Retina (tissue), 1 donor: ENCODE measurements around the gene WDR33.
A peak's percentile ranks its signal among the peaks of the same experiment; 100 is the strongest.

ENCODE experiments used
- DNase-seq: peaks from one replicate; pipeline ENCODE4 v3.0.0-alpha.2; 2016

WDR33 gene

DNA sequence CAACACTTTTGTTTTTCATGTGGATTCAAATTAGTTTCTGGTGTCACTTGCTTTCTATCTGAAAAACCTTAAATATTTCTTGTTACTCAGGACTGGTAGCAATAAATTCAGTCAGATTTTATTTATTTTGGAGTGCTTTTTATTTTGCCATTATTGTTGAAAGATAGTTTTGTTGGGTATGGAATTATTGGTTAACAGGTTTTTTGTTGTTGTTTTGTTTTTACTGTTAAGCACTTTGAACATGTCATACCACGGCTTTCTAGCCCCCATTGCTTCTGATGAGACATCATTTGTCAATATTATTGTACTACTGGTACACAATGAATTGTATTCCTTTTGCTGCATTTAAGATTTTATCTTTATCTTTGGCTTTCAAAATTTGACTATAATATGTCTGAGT, 122.6 kb downstream of the WDR33 start:
- DNase-seq, result no peak

DNA sequence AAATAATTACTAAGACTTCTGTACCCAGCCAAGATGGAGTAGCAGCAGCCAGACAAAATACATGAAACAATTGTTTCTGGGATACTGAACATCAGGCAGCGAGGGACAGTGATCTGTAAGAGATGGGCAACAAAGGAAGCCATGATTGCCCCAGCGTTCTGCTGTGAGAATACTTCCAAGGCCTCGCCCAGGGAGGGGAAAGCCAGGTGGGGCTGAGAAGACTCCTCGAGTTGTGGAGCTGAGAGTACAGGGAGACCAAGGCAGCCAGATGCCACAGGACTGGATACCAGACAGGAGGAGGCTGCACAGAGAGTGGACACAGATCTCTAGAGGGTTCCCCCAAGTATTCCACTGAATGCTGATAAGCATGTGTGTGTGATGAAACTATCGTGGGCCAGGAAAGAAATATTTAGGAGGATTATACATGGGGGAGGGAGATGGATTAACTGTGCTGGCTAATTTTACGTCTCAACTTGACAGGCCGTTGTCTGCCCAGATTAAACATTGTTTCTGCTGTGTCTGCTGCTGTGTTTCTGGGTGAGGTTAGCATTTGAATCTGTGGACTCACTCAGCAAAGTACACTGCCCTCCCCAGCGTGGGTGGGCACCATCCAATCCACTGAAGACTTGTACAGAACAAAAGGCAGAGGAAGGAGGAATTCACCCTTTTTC, 125.4 kb downstream of the WDR33 start:
- DNase-seq, result no peak

DNA sequence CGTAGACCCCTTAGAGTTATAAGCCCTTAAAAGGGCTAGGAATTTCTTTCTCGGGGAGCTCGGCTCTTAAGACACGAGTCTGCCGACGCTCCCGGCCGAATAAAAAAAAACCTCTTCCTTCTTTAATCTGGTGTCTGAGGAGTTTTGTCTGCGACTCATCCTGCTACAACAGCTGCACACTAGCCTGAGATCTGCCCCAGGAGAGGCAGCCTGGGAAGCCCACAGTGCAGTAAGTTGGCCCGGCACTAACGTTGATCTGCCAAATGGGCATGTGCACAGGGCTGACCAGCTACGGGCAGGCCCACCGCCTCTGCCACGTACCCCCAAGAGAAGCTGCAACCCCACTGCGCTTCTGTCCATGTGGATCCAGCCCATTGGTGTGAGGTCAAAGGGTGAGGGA, 127.2 kb downstream of the WDR33 start:
- no peak for DNase-seq

DNA sequence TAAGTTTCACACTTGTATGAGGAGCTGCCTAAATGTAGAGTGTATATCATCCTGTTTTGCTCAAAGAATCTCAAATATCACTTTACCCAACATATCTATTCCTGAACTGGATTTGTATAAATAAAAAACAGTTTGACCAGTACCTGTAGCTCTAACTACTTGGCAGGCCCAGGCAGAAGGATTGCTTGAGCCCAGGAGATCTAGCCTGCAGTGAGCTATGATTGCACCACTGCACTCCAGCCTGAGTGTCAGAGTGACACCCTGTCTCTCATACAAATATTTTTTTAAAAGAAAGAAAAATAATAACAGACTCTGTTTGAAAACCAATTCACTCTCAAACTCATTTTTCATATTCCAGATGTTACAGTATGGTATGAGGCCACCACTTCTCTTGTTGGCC, 127.9 kb downstream of the WDR33 start:
- DNase-seq, result no peak

DNA sequence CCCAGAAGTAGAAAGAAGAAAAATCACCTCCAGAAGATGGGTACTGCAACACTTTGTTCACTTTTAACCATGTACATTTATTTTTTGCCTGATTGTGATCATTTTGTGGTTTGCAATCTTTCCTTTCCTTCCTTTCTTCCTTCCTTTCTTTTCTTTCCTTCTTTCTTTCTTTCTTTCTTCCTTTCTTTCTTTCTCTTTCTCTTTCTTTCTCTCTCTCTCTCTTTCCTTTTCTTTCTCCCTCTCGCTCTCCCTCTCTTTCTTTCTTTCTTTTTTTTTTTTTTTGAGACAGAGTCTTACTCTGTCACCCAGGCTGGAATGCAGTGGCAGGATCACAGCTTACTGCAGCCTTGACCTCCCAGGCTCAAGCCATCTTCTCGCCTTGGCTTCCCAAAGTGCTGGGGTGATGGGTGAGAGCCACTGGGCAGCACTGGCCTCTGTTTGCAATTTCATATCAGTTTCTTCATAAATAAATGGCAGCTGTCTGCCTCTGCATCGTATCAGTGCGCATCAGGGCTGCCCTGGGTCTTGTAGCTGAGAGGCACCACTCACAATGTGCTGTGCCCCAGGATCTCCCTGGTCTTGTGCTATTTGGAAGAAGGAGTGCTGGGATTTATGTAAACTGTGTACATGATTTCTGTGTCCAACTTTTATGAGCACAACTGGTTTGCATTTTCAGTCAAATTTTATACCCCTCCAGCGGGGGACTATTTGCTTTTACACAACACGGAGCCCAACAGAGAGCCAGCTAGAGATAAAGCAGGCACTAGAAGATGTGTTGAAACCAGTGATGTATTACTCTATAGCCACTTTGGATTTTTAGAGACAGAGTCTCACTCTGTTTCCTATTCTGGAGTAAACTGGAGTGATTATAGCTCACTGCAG, 128.8 kb downstream of the WDR33 start:
- no peak for DNase-seq

DNA sequence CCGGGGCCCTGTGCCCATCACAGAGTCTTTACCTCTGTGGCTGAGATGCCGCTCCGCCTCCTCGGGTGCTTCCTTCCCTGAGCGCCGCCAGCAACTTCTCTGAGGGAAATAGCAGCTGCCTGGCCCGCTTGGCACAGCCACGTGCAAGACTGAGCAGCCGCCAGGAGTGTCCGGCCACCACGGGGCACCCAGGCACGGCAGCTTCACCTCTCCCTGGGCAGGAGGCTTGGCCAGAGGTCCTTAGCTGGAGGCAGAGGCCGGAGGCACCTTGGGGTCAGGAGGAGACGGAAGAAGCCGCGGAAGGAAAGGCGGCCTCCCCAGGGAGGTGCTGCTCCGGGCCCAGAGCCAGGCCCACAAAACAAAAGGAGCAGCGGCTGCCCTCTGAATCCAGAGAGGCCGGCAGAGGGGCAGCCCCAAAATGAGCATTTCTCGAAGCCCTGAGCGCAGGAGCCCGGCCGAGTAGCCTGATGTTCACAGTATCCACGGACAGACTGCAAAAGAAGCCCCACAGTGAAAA, 129.6 kb downstream of the WDR33 start:
- peak; percentile 56 for DNase-seq

DNA sequence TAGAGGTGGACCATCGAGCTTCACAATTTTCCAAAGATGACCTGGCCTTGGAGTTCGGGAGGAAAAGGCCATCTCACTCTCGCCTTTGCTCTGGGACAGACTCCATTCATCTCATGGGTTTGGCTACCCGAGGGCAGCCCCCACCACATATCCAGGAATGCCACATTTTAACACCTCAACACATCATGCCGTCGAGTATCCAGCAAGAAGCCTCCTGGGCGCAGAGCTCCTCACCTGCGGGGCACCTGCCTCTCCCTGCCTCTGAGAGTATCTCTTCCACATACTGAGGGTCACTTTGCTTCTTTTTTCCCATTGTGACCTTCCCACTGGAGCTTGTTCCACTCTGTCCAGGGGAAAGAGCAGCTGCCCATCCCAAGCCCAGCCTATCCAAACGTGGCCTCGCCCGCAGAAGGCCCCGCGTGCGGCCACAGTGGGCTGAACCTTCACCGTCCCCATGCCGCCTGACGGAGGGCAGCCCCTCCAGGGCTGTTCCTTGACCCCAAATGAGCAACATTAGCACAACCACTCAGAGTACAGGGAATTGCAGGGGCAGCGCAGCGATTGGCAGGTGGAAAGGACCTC, 130.2 kb downstream of the WDR33 start:
- DNase-seq, result no peak

DNA sequence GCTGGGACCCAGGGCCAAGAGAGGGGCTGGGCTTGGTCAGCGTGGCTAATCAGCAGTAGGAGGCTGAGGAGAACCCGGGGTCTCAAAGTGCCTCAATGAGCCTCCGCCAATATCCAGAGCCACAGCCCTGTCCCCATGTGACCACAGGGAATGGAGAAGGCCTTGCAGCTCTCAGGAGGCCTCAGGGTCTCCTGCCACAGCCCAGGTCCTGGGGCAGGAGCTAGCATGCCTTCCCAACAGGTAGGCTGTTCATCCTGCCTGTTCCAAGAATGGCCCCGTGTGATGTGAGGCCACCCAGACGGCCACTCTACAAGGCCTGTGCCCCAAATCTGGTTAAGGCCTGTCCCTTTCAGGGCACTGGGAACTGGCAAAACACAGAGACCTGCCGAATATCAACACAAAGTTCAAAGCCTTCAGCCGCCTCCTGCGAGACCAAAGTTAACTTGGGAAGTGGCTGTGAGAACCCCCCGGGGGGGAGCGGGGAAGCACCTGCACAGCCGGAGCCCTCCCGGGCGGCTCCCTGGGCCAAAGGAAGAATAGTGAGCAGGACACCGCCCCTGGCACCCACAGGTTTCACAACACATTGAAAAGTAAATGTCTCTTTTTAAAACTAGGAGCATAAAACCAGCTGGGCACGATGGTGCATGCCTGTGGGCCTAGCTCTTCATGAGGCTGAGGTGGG, 131.2 kb downstream of the WDR33 start:
- DNase-seq, result no peak

DNA sequence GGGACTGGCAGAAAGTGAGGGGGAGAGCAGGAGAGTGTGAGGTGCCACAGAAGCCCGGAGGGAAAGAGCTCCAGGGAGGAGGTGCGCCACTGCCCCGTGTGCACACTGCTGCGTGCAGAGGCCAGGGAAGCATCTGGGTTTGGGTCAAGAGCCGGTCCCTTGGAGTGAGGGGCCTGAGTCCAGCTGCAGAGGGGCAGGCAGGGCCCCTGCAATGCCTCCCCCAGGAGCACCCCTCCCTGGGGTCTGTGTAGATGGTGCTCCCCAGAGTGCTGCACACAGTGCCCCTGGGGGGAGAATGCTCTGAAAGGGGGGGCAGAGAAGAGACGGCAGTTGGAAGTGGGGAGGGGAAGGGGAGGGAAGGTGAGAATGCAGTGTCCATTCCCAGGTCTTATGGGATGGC, 132.0 kb downstream of the WDR33 start:
- DNase-seq, result no peak

DNA sequence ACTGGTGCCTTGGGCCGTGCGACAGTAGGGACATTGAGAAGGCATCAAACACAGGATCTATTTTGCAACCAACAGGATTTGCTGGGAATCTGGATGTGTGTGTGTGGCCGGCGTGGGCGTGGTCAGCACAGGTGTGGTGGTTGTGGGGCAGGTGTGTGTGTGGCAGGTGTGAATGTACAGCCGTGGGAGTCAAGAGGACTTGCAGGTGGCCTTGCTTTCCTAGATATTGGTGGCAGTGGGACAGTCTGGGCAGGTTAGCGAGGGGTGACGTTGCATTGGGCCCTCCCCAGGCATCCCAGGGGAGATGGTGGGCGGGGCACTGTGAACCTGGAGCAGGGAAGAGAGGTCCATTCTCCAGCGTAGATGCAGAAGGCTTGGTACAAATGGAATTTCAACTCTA, 132.4 kb downstream of the WDR33 start:
- no peak for DNase-seq

DNA sequence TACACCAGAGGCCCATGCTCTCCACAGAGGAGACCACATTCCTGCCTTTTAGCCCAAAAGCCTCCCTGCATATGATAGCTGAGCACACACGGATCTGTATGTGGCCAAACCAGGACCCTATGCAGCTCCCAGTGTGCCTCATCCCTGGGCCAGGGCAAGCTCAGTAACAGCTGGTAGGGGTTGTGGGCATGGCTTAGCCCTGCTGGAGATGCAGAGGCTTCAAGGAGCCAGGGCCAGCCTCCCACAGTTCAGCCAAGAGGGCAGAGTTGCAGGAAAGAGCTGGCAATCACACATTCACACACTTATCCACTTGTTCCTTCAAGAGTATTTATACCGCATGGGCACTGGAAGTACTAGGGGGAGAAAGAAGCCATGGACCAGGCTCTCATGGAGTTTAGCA, 134.1 kb downstream of the WDR33 start:
- no peak for DNase-seq

DNA sequence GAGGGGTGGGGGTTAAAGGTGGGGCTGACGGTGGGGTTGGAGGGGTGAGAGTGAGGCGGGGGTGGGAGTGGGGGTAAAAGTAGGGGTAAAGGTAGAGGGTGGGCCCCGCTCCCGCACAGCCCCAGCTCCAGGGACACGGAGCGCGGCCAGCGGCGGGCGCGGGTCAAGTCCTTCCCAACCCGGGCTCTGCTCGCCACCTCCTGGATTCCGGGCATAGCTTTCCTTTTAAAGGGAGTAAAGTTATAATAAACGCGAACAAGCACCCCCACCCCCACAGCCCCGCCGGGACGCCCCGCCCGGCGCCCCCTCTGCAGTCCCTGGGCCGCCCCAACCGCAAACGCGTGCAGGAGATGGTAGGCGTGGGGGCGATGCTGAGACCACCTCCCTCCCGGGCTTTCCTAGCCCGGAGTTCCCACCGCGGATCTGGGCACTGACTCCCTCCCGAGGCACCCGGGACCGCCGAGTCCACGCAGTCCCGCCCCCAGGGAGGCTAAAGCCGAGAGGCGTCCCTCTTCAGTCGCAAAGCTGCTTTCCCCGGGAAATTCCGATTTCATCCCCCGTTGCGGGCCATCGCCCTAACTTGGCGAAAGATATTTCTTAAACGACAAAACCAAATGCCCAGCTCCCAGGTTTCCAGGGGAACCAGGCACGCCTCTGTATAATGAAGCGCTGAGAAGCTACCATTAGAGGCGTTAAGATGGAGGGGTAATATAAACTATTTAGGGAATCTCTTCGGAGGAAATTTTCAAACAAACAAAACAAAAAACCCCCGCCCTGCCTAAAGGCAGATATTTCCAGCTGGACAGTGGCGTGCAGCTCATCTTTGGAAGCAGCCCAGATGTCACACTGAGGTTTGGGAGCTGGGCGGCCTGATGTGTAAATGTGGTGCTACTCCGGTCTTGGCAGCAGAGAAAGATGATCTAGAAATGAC, 135.4 kb downstream of the WDR33 start, which contains the start of gene LIMS2:
LIMS2 (minus strand) TSS at position 200 of the 931 bp plus-strand sequence. CDS start 506 bp downstream, outside the sequence.
- DNase-seq, result peak; percentile 56

DNA sequence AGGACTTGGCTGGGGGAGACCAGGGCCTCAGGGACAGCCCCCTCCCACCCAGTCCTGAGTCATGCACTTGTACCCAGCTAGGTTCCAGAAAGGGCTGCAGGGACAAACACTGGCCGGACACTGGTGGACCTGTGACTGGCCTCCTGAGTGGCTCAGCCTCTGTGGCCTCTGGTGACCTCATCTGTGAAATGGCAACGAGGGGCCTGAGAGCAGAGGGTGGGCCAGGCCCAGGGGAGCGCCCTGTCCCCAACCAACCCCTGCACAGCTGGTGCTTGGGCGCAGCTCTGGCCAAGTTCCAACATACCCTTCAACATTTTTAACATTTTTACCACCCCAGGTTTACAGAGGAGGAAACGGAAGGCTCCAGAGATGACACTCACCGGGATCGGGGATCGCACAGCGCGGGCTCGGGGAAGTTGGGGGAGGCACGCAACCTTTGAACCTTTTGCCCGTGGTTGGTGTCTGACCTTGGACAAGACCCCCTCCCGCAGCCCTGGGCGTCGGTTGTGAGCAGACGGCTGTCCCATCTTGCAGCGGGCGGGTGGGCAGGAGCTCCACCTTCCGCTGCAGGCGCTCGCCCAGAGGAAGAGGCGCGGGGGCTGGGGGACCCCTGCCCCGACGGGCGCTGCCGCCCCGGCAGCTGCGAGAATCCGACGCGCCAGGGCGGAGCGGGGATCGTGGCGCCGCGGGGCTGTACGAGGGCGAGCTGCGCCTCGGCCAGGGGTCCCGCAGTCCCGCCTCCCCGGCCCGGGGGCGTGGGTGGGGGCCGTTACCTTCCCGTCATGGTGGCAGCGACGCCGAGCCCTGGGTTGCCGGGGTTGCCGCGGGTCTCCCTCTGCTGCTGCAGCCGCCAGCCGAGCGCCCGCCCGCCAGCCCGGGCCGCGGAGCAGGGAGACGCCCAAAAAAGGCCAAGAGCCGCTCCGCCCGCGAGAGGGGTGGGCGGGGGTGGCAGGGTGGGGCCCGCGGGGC, 136.4 kb downstream of the WDR33 start:
- DNase-seq, result peak; percentile 57

DNA sequence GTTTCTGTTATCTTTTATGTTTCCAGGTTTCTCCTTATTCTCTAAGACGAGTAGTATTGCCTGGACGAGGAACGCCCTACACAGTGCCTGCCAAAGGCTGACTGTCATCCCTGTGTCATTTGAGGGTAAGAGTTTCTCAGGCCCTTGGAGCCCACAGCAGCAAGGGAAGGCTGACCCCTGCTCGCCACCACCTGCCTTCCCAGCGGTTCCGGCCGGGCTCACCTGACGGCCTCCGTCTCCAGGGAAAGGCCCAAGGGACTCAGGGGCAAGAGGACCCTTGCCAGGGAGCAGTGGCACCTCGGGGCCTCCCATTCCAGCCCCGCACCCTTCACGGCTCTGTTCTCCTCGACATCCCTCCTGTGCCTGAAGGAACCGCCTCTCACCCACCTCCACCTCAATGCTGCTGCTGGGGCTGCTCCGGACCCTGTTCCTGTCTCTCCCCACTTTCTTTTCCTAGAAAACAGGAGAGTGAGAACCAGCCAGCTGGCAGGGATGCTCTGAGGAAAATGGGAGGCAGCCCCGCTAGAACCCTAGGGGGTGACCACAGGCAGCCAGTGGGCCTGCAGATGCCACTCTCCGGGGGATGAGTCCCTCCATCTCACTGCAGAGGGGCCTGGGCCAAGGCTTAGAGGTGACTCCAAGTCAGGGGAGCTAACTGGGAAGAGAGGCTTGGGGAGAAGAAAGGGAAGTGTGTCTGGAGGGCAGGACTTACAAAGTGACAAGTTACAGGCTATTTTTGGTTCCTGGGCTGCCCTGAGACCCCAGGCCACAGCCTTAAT, 137.5 kb downstream of the WDR33 start:
- DNase-seq, result no peak

DNA sequence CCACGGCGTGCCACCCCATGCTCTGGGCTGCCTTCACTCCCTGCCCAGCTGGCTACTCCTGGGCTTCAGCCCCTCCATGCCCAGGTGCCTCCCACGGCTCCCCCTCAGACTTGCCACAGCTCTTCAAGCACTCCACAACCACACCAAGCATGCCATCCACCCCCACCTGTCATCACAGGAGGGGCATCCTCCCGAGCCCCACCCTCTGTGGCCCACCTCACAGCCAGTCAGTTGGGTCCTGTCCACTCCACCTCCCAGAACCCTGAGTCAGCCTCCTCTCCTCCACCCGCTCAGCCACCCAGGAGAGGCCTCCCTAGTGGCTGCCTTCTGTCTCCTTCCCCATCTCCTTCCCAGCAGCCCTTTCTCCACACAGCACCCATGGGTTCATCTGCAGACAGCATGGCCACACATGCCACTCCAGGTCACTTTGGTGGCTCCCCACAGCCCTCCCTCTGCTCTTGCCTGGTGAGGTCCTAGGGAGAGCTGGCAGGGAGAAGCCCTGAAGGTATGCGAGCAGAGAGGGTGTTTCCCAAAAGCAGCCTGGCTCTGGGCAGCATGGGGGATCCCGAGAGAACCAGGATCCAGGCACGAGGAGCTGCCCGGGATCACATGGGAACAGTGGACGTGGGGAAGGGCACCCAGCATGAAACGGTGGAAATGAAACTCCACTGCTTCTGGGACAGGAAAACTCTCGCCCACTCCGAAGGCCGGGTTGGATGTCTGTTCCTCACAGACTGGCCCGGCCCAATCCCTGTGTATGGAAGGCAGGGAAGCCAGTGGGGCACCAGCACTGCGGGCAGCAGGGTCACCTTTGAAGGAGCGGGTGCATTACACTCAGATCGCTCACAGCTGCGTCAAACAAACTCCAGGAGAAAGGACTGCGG, 138.4 kb downstream of the WDR33 start:
- no peak for DNase-seq

DNA sequence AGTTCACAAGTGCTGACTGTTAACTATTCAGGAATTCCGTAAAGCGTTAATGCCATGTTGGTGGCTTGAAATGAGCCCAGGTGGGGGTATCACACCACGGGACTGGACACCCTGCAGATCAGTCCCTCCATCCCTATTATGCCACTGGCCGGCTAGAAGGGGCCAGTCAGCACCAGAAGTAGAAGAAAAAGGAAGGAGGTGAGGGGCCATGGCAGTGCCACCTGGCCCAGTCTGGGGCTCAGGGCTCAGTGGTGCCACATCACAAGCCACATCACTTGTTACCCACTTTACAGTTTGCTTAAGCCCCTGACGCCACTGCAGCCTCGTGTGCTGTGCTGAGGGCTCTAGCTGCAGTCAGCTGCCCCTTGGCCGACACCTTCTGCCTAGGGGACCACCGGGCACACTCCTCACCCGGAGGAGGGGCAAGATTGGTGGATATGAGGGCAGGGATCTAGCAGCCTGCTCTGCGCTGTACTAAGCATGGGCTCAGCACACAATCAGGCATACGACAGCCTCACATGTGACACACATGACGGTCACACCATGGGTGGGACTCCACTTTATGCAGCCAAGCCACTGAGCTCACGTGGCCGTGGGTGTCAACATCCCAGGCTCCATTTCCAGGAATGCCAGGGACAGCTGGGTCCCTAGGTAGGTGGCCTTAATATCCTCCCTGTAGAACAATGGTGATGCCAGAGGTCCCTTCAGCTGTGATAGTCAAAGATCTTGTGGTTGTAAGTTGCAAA, 139.2 kb downstream of the WDR33 start:
- DNase-seq, result no peak

DNA sequence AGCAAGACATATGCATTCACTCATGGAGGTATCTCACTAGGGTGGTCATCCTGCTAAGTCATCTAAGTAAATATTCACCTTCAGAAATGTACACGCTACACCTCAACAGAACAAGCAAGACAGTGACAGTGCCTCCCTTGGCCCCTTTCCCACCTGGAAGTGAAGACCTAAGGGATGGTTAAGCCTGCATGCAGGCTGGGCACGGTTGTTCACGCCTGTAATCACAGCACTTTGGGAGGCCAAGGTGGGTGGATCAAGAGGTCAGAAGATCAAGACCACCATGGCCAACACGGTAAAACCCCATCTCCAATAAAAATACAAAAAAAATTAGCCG, 140.0 kb downstream of the WDR33 start:
- DNase-seq, result no peak
